SU-DHL-6 (cell line): ENCODE results near the gene GNB5.

Experiments used
- CTCF ChIP-seq: fragments of 200-600 bp; sonication (generic); IDR thresholded peaks from one replicate; pipeline ENCODE4 v1.5.1; 2017; ENCODE audit warnings: antibody characterized with exemption, mild to moderate bottlenecking, low read length, moderate library complexity; ENCODE audit not compliant: insufficient read depth, poor library complexity, severe bottlenecking
- EZH2phosphoT487 ChIP-seq: fragments of 200-600 bp; sonication (generic), shearing (Covaris generic); conservative IDR thresholded peaks from 2 replicates; pipeline ENCODE4 v1.6.1; 2018; ENCODE audit warnings: mild to moderate bottlenecking, antibody characterized with exemption, low read length, moderate library complexity, mixed read lengths

- TF ChIP-seq EZH2phosphoT487 = no peak
- TF ChIP-seq CTCF = no peak
Measured at GRCh38 chr15:52230073-52230472, 38.9 kb upstream of the GNB5 start.
